Epidermal melanocyte (primary cell): ENCODE measurements around the gene RAD51D.
"Not testable (repeated sequence)": the region's sequence is repeated elsewhere in the genome, so short reads cannot be mapped to it uniquely, and the experiment has no call there.

Experiments
- DNase-seq: peaks from one replicate; pipeline ENCODE4 v3.0.0; 2011; ENCODE audit warnings: low spot score; ENCODE audit not compliant: insufficient read length

The RAD51D gene

DNA sequence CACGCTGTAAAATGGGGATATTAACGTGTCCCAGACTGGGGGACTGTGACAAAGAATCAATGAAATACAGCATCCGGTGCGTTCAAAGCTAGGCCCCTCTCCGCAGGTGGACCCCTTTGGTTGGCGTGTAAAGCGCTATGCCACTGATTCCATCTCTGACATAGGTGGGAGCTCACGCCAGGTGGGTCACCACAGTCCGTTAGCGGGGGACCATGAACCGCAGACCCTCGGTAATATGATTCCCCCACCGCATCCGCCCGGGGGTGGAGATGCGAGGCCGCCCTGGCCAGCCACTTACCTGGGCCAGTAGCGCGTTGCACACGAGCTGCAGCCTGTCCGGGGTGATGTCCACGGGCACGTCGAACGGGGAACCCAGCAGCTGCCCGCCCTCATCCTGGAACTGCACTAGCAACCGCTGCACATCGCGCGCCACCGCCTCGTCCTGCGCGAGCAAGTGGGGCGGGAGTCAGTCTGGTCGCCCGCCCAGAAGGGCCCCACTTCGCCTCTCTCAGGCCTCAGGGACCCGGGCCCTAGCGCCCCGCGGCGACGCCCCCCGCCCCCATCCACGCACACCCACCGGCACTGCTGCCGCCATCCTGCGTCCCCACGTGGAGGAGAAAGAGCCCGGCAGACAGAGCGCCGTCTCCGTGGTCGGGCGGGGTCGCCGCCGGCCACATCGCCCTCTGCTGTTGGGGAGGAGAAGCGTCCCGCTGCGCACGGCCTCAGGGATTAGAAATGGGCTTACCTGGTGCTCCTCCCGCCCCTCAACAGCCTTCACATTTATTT lies 22.2 kb upstream of the RAD51D start, which contains the start of gene NLE1:
Gene NLE1 (minus strand): TSS at position 623 of the 786 bp plus-strand sequence. CDS start 28 bp downstream, at position 595.
- DNase-seq, result peak; percentile 82

DNA sequence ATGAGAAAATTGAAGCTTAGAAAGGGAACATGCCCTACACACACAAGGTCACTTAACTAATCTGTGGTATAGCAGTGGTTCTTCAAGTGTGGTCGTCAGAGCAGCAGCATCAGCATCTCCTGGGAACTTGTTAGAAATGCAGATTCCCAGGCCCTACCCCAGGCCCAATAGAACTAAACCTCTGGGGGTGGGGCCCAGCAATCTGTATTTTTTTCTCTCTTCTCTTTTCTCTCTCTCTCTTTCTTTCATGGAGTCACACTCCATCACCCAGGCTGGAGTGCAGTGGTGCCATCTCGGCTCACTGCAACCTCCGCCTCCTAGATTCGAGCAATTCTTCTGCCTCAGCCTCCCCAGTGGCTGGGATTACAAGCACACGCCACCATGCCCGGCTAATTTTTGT lies 18.6 kb upstream of the RAD51D start:
- no peak for DNase-seq

DNA sequence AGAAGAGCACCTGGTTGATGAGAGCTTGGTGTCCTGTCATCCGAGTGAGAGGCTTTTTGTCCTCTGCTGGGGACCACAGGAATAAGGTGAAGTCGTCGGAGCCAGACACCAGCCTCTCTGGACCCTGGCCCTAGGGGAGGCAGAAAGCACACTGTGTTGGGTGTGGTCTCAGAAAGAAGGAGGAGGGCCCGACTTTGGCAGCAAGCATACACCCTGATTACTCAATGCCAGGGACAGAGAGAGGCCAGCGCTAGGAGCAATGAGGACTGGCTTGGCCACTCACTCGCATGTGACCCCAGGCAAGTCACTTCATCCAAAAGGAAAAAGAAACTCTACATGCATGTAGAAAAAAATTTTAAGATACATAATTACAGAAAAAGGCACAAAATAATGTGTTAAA lies 15.7 kb upstream of the RAD51D start:
- DNase-seq, result no peak

DNA sequence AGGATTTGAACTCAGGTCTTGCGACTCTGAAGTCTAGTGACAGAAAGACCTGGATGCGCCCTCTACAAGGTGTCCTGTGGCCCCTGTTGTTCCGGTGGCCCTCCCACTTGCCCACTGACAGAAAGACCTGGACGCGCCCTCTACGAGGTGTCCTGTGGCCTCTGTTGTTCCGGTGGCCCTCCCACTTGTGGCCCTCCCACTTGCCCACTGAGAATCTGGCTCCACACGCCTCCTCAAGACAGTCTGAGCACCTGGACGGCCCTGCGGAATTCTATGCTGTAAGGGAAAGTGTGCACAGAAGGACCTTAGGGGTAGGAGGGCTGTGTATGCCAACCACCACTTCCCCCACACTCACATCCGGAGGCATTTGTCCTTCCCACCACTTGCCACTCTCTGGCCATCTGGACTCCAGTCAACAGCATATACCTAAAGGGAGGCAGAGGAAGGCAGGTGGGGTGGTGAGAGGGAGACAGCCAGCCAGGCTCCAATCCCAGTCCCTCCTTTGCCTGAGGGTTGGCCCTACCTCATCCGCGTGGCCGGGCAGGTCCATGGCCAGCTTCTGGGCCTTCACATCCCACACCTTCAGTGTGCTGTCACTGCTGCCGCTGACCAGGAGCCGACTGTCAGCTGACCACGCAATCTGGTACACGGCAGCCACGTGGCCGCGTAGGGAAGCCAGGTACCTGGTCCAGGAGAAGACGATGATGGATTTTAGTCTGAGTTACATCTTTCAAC lies 13.3 kb upstream of the RAD51D start:
- DNase-seq, result no peak

DNA sequence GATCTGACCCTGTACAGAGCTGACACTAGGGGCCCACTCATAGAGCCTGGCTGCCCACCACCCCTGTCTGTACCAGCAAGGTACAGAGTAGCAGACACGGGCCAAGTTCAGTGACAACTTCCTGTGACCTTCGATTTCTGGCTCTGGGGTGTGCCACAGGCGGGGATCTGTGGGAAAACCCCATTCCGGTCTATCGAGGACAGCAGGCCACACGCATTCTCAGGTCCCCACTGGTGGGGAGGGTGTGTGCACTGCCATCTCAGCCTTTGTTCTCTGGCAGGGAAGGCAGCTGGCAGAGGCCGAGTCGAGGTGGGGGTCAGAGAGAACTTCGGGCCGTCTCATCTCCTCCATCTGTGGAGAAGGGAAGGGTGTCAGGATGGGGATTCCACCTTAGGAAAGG lies 12.4 kb upstream of the RAD51D start:
- DNase-seq, result no peak

DNA sequence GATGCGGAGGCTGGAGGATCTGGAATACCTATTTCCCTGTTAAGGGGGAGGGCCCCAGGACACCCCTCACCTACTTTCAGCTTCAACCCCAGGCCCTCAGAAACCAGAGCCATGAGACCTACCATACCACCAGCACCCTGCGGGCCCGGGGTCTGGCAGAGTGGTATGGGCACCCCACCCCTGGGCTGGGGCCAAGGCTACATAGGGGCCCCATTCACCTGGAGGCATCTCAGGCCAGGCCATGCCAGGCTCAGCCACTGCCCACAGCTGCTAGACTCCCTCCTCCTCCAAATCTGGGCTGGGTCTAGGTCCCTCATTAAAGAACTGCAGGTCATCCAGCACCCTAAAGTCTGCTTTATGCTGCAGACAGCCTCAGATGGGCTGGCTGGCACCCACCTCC lies 10.7 kb upstream of the RAD51D start:
- DNase-seq, result no peak

DNA sequence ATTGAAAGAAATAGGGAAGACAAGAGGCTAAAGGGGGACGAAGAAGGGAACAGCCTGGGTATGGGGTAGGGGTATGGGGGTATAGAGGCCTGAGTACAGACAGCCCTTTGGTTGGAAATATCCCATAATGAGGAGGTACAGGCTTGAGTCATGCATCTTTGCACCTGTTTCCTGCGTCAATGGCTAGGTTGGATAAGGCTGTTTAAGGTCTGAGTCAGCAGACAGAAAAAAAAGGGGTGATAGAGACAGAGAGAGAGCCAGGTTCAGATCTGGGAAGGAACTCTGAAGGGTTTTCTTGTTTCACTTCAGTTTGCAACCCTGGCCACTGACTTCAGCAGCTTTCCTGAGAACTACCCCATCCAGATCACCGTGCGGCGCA lies 10.3 kb upstream of the RAD51D start:
- no peak for DNase-seq

DNA sequence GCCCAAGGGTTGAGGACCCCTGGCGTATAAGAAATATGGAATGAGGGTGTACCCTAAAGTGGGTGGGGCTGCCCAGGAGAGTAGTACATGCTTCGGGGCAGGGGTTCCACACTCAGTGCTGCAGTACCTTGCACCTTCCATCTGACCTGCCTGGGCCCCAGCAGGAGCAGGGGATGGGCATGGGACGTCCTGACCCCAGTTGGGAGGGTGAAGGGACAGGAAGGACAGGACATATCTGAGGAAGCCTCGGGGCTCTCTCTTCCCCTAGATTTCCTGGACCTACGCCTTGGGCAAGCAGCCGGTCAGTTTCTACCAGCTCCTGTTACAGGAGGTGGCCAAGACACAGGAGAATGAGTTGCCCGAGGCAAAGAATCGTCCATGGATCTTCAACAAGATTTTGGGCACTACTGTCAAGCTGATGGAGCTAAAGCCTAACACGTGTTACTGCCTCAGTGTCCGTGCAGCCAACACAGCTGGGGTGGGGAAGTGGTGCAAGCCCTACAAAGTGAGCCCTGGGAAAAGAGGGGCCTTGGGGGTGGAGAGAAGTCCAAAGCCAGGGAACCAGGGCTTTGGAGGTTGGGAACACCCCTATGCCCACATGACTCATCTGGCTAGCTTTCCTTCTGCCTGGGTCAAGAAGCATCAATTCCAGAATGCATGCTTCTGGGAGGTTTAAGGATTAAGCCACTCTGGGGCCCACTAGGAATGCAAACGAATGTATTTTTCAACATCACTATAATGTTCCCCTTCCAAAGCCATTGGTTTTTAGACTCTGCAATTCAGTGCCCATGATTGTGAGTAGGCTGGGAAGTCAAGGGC lies 9.7 kb upstream of the RAD51D start:
- no peak for DNase-seq

DNA sequence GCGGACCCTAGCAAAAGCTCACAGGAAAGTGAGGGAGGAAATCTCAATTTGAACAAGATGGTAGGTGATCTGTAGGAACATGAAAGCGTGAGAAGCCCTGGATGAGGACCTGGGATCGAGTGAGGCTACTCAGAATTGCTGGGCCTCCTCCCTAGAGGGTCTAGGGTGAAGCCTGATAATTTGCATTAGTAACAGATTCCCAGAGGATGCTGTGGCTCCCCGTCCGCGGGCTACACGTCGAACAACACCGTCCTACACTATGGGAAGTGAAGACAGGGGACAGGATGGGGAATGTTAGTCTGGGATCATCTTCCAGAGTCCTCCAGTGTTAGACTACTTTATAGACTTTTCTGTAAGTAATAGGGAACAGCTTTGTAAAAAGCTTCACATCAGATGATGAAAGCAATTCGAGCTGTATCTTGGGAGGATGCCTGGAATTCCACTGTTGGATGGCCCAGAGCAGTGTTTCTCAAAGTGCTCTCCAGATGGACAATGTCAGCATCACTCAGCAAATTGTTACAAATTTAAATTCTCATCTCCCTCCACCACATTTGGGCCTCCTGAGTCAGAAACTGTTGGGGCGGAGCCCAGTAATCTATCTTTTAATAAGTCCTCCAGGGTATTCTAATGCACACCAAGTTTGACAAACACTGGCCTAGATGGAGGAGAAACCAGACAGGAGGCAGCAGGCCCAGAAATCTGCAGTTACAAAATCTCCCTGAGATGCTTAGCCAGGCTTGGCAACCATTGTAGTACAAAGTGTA lies 8.3 kb upstream of the RAD51D start:
- DNase-seq, result no peak

DNA sequence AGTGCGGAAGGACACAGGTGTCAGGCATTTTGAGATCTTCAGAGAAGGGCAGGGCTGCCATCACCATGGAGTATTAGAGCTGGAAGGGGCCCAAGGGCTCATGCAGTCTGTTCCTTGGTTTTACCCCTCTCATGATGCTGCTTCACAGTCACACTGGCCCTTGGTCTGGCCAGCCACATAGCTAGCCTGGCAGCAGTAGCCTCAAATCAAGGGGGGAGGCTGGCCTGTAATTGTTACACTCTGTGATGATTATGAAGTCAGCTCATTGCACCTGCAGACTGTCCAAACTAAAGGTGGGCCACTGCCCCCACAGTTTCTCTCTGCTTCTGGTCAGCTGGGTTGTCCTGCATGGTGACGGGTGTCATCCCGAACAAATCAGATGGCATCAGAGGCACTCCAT lies 1.7 kb upstream of the RAD51D start, which contains the start of gene FNDC8:
Gene FNDC8 (plus strand): TSS at position 301 of the 400 bp plus-strand sequence. CDS start 79 bp downstream, at position 380.
- no peak for DNase-seq

DNA sequence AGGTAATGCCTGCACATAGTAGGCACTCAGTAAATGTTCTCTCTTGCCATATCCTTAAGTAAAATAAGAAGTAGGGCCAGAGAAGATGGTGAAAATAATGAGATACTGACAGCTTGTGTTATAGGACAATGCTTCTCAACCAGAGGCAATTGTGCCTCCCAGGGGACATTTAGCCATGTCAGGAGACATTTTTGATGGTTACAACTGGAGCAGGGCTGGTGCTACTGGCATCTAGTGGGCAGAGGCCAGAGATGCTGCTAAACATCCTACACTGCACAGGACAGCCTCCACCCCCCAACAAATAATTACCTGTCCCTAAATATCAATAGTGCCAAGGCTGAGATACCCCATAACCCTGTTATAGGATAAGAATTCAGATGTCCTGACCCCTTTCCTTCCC lies 1.7 kb downstream of the RAD51D start:
- DNase-seq, result no peak

DNA sequence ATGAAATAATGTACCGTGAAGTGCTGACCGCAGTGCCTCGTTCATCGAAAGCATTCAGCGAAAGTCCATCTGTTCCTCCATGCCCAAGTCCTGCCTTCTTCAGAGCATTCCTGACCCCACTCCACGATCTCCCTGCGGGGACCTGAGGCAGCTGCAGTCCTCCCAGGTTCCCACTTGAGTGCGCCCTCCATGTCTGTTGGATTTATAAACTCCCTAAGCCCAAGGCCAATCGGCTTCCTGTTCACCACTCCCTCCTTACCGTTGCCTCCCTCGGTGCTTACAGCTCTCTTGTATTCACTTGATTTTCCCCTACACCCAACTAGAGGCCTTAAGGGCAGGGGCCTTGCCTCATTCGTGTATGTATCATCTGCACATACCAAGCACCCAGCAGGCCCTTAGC lies 2.8 kb downstream of the RAD51D start:
- no peak for DNase-seq

DNA sequence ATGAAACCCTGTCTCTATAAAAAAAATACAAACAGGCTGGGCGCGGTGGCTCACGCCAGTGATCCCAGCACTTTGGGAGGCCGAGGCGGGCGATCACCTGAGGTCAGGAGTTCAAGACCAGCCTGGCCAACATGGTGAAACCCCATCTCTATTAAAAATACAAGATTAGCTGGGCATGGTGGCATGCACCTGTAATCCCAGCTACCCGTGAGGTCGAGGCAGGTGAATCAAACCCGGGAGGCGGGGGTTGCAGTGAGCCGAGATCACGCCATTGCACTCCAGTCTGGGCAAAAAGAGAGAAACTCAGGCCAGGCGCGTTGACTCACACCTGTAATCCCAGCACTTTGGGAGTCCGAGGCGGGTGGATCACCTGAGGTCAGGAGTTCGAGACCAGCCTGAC lies 8.9 kb downstream of the RAD51D start:
- DNase-seq, result not testable (repeated sequence)

DNA sequence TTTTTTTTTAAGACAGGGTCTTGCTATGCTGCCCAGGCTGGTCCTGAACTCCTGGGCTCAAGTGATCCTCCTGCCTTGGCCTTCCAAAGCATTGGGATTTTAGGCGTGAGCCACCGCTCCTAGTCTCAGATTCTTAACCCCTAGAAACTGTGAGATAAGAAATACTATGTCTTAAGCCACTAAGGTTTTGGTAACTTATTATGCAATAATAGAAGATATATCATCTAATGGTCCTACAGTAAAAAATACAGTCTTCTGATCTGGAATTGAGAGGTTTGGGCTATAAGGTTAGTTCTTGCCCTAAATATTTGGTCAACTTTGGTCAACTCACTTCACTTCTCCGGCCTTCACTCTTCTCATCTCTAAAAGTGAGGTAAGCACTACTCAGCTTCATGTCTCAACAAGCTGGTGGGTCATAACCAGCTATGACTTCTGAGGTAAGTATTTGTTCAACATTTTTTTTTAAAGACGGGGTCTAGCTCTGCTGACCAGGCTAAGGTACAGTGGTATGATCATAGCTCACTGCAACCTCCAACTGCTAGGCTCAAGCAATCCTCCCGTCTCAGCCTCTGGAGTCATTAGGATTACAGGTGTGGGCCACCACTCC lies 14.7 kb downstream of the RAD51D start:
- no peak for DNase-seq

DNA sequence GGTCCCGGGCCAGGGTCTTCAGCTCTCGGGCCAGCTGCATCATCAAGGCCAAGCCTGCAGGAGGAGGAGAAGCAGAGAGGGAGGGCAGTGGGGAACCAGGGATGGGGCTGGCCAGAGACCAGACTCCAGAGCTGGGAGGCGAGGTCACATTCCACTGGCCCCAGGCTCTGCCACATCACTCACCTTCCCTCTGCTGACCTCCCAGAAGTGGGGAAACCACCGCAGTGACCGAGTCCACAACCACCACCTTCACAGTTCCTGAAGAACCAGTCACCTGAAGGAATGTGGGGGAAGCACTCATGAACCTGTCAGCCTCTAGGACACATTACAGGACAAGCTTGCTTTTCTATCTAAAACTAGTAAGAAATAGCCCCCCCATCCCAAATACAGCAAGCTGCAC lies 16.4 kb downstream of the RAD51D start:
- no peak for DNase-seq

DNA sequence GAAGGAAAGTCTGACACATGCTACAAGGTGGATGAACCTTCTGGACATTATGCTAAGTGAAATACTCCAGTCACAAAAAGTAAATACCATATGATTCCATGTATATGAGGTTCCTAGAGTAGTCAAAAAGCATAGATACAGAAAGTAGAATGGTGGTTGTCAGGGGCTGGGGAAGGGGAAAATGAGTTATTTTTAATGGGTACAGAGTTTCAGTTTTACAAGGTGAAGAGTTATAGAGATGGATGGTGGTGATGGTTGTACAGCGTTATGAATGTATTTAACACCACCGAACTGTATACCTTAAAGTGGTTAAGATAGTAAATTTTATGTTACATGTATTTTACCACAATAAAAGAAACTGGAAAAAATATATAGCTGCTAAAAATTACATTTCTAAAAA lies 17.9 kb downstream of the RAD51D start:
- DNase-seq, result no peak

DNA sequence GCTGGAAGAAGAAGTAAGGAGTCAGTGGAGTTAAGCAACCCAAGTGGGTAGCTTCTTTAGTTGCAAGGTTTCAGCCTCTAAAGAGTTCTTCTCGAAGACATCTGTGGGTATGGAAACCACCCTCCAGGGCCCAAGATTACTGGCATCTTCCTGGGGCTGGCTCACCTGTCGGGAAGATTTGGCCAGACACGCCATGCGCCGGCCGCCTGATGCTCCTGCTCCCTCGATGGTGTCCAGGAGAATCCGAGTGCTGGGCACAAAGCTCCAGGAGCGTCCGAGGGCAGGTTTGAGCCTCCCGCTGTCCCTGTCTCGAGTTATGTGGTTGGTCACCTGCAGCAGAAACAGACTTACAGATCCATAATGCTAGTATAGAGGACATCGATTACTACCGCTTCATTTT lies 18.6 kb downstream of the RAD51D start:
- no peak for DNase-seq

DNA sequence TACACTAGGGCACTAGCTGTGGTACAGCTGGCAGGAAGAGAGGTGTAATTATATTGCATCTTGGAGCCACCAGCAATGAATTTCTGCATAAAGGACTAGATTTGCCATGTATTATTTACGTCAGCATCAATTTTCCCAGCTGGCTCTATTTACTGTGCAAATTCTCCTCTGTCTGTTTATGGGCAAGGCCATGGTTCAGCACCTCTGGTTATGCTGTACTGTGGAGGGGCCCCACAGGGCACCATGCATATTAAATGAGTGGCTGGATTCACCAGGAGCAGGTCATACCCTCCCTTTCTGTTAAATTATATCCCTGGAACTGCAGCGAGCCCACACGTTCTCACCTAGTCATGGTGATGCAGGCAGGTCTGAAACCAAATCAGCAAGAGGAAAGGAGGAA lies 19.8 kb downstream of the RAD51D start:
- DNase-seq, result no peak

DNA sequence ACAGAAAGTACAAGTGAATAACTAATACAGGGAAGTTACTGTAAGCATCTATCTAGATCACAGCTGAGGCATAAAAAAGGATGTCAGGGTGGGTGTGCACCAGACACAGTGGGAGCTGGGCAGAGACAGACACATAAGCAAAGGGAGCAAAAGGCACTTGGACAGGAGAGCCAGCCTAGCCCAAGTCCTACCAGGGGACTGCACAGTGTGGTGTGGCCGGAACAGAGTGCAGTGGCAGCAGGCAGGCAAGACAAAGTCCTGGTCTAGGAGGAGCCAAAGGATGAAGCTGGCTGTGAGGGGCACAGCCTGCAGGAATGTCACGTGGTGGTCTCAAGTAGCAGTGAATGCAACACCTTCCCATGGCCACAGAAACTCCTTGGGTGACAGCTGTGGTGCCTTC lies 21.9 kb downstream of the RAD51D start:
- no peak for DNase-seq

DNA sequence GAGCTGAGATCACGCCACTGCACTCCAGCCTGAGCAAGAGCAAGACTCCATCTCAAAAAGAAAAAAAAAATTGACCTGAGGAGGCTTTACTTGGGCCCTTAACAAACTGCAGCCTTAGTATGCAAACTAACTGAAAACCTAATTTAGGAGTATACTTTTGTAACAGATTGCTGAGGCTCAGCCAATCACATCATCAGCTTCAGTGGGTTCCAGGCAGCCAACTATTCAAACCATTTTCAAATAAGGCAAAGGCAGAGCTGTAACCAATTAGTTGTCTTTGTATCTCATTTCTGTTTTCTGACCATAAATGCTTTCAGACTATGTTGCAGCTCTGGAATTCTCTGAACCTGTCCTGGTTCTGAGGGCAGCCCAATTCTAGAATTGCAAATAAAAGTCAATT lies 23.9 kb downstream of the RAD51D start:
- DNase-seq, result no peak

DNA sequence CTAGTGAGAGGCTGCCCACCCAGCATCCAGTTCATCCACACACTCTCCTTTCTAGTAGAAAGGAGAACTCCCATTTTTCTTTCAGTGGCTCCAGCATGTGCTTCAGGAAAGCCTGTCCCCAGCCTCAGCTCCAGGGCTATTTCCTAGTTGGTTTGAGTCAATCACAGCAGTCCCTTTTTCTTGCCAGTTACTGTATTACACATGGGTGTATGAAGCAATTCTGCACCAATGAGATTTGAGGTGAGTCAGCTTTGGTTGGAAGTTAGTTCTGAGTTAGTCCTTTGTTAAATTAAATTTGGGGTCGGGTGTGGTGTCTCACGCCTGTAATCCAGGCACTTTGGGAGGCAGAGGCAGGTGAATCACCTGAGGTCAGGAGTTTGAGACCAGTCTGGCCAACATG lies 24.8 kb downstream of the RAD51D start:
- no peak for DNase-seq
